CD4-positive, alpha-beta memory T cell (primary cell): ENCODE results near the gene PITRM1. TPM values are rescaled to one million over a fixed set of nuclear protein-coding genes. Genes with fewer than 3 reads are reported as not detected.

Experiments
- CTCF ChIA-PET: fragments of 350-600 bp; sonication (Branson Sonifier 250); formaldehyde crosslinking; loops from one replicate; lab custom pipeline; 2021; ENCODE audit warnings: inconsistent platforms; ENCODE audit not compliant: partially characterized antibody; lab: Charles Lee
- POLR2A ChIA-PET: fragments of 350-600 bp; sonication (Branson Sonifier 250); formaldehyde crosslinking; loops from one replicate; lab custom pipeline; 2021; ENCODE audit not compliant: partially characterized antibody; lab: Charles Lee
- DNase-seq, 5 donors: peaks; one replicate each; pipeline versions ENCODE4 v3.0.0 to v3.0.0-alpha.2; 2020 to 2022; ENCODE audit warnings: mixed read lengths in 1 of 5
- H3K27ac ChIP-seq: one replicate; pipeline ENCODE4 v1.7.0; 2013; ENCODE audit warnings: low read depth, low read length
- H3K27me3 ChIP-seq: 2 replicates; pipeline ENCODE4 v1.7.0; 2013; ENCODE audit warnings: mild to moderate bottlenecking, low read length, moderate library complexity; ENCODE audit not compliant: insufficient read depth
- H3K36me3 ChIP-seq: 2 replicates; pipeline ENCODE4 v1.7.0; 2013; ENCODE audit warnings: mild to moderate bottlenecking, low read length, moderate library complexity; ENCODE audit not compliant: insufficient read depth
- H3K4me1 ChIP-seq: 2 replicates; pipeline ENCODE4 v1.7.0; 2013; ENCODE audit warnings: mild to moderate bottlenecking, low read length, moderate library complexity; ENCODE audit not compliant: insufficient read depth
- H3K4me3 ChIP-seq, 2 donors: one replicate each; pipeline ENCODE4 v1.7.0; 2013; ENCODE audit warnings: low read length in 2 of 2, mild to moderate bottlenecking in 1 of 2
- H3K9me3 ChIP-seq, 2 donors: one replicate each; pipeline ENCODE4 v1.7.0; 2013; ENCODE audit warnings: low read length in 2 of 2, control low read depth in 1 of 2; ENCODE audit not compliant: control insufficient read depth in 1 of 2
- H3K27ac Mint-ChIP-seq, 7 donors: one replicate each; pipeline ENCODE4 v1.8.0; 2020 to 2021; ENCODE audit warnings: mixed read lengths in 7 of 7, mild to moderate bottlenecking in 6 of 7, inconsistent platforms in 3 of 7, moderate library complexity in 3 of 7
- H3K27me3 Mint-ChIP-seq, 2 donors: one replicate each; pipeline ENCODE4 v1.8.0; 2020 to 2021; ENCODE audit warnings: mixed read lengths in 2 of 2
- H3K36me3 Mint-ChIP-seq, 2 donors: one replicate each; pipeline ENCODE4 v1.8.0; 2020 to 2021; ENCODE audit warnings: mixed read lengths in 2 of 2, inconsistent platforms in 1 of 2, mild to moderate bottlenecking in 1 of 2
- H3K4me1 Mint-ChIP-seq, 4 donors: one replicate each; pipeline ENCODE4 v1.8.0; 2020 to 2021; ENCODE audit warnings: mixed read lengths in 4 of 4, mild to moderate bottlenecking in 1 of 4
- H3K4me3 Mint-ChIP-seq, 8 donors: one replicate each; pipeline ENCODE4 v1.8.0; 2020 to 2021; ENCODE audit warnings: mixed read lengths in 8 of 8, mild to moderate bottlenecking in 7 of 8, moderate library complexity in 6 of 8, inconsistent platforms in 3 of 8
- H3K9me3 Mint-ChIP-seq, 8 donors: one replicate each; pipeline ENCODE4 v1.8.0; 2020 to 2021; ENCODE audit warnings: mixed read lengths in 8 of 8, mild to moderate bottlenecking in 5 of 8, inconsistent platforms in 3 of 8, moderate library complexity in 1 of 8
- intact Hi-C: fragments of 100-400 bp; cut with micrococcal nuclease; formaldehyde crosslinking; loops from one replicate; pipeline ENCODE4 v1.15.1; 2023
- polyA plus RNA-seq, 2 donors: library from polyadenylated mRNA; unstranded; fragments of 300-500 nt; fragmentation: Illumina TruSeq; gene quantifications; one replicate each; pipeline ENCODE4 v1.2.3, GENCODE V29; 2021
- total RNA-seq, 2 experiments: library from RNA; stranded (reverse); gene quantifications; one replicate each; pipeline ENCODE4 v1.2.3, GENCODE V29; 2021

PITRM1 gene
- total and polyA plus RNA-seq, 4 experiments from 2014 or later, result 25.5 to 80.7 (median 63.0) TPM

DNA sequence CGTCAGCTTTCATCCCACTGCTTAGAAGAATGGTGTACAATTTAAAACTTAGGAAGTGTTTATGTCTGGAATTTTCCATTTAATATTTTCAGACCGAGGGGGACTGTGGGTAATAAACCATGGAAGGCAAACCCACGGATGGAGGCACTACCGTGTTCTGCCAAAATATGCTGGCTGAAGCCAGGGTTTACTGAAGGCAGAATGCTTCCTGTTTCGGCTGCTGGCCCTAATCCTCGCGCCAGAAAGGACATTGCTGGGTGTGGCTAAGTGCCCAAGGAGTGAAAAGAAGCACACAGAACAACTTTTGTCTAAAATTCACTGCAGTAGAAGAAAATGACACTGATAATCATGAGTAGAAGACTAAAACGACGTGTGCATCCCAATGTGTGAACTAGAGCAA is 32.3 kb downstream of the PITRM1 start:
- H3K36me3 ChIP-seq, result peaks cover 87% of the 10 kb centered on the region
- intact Hi-C loops, result no loop called here
- ChIA-PET CTCF (no interaction called here), POLR2A (no interaction called here)
- H3K27me3 ChIP-seq, result no peaks in the 10 kb centered on the region
- H3K9me3 ChIP-seq, result no peaks in the 10 kb centered on the region
- H3K4me1 Mint-ChIP-seq, result no peaks in the 10 kb centered on the region
- H3K27ac ChIP-seq, result no peak overlapping the region
- H3K27ac Mint-ChIP-seq, result peak overlapping the region in 2 of 7 donors; percentile 18 to 68
- H3K36me3 Mint-ChIP-seq, result peaks cover 69 to 88% of the 10 kb centered on the region in 2 donors
- no peaks in the 10 kb centered on the region for H3K27me3 Mint-ChIP-seq
- H3K9me3 Mint-ChIP-seq, result no peaks in the 10 kb centered on the region
- H3K4me3 ChIP-seq, result no peak overlapping the region
- no peak for DNase-seq
- no peaks in the 10 kb centered on the region for H3K4me1 ChIP-seq
- no peak overlapping the region for H3K4me3 Mint-ChIP-seq

DNA sequence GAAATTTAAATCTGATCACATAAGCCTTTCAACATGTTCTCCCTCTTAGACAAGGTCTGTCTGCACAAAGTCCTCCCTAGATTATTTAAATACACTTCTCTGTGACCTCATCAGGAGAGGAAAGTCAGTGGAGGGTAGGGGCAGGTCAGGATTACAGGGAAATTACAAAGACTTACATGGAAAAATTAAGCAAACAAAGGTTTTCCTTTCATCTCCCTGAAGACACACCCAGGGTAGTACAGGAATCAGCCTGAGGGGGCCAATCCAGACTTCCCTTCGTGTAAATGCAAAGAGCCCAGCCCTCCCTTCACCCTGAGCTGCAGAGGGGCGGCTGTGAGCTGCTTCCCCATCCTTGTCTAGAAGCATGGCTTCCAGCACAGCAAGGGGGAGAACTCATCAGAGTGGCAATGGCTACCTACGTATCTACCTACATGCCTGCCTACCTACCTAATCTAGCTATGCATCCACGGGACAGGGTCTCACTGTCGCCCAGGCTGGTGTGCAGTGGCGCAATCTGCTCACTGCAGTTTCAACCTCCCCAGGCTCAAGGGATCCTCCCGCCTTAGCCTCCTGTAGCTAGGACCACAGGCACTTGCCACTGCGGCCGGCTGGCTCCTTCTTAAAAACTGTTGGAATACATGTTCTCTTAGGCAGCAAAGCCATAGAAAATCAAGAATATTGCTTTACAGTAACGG is 33.2 kb downstream of the PITRM1 start:
- Mint-ChIP-seq H3K4me3 (no peak overlapping the region), H3K36me3 (peaks cover 71 to 91% of the 10 kb centered on the region in 2 donors), H3K27me3 (no peaks in the 10 kb centered on the region), H3K27ac (no peak overlapping the region), H3K4me1 (no peaks in the 10 kb centered on the region), H3K9me3 (no peaks in the 10 kb centered on the region)
- peaks cover 89% of the 10 kb centered on the region for H3K36me3 ChIP-seq
- POLR2A ChIA-PET, result no interaction called here
- no peak overlapping the region for H3K4me3 ChIP-seq
- H3K27ac ChIP-seq, result no peak overlapping the region
- no peaks in the 10 kb centered on the region for H3K27me3 ChIP-seq
- DNase-seq, result no peak
- CTCF ChIA-PET, result no interaction called here
- no peaks in the 10 kb centered on the region for H3K9me3 ChIP-seq
- intact Hi-C loops, result no loop called here
- no peaks in the 10 kb centered on the region for H3K4me1 ChIP-seq

DNA sequence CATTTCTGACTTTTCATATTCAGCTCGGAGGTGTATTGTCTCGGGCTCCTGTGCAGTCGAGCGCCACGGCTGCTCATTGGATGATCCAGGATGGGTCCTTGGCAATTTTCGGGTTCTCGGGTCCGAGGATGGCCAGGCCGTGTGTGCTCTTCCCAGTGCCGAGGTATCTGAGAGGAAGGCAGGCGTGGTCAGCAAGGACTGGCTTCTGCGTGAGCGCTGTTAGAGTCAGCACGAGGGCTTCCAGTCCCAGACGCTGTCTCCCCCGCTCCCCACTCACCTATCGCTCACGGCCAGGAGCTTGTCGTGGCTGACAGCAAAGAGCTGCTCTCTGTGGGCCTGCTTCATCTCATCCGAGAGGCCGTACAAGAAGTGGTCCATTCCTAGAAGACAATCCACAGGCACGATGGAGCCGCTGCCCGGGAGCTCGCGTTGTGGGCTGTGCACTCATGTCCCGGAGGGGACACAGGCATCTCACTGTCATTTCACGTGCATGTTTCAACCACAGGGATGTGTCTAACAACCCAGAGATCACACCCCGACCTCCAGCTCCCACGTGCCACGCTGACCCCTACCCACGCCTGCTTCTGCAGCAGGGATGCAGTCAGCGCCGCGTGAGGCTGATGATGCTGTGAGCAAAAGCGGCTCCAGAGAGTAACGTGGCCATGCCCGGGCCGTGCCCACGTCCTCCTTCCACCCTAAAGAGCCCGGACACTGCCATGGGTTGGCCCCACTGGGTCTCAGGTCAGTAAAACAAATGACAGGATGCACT is 34.4 kb downstream of the PITRM1 start:
- H3K27ac Mint-ChIP-seq, result peak overlapping the region in 1 of 7 donors; percentile 29
- no peaks in the 10 kb centered on the region for H3K27me3 Mint-ChIP-seq
- H3K36me3 Mint-ChIP-seq, result peaks cover 66 to 90% of the 10 kb centered on the region in 2 donors

DNA sequence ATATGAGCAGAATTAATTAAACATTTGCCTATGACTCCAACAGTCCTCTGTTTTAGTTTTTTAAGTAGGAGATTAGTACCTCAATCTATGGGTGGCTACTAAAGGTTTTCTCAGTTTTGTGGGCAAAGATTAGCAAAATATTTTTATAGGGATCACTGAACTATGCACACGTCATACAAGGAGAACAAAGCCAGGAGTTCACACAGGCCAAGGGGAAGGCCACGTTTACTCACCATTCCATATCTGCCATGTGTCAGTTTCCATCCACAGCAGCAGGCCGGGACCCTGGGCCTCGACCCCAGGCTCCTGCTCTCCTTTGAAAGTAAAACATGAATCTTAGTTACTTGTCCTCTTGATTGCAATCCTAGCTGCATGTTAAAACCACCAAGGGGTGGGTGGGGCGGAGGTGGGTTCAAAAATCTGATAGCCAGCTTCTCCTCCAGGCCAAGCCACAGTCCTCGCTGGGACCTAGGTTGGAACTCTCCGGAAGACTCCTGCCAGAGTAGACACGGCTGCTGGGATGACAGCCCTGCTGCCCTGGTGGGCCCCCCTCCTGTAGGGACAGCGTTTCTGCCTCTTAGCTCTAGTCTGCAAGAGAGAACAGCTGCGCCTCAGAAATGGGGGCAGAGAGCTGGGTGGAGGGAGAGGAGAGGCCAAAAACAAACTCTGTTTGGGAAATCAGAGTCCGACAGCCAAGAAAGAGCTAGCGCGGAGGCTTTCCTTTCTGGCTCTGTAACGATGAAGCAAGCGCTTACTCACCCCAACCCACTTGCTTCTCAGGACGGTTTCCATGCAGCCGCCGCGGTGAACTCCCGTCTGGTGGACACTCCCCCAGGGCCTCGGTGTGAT is 35.6 kb downstream of the PITRM1 start:
- no peaks in the 10 kb centered on the region for H3K4me1 ChIP-seq
- no peak for DNase-seq
- no peak overlapping the region for H3K4me3 ChIP-seq
- peaks cover 76% of the 10 kb centered on the region for H3K36me3 ChIP-seq
- ChIA-PET CTCF (no interaction called here), POLR2A (no interaction called here)
- no peak overlapping the region for H3K4me3 Mint-ChIP-seq
- H3K9me3 Mint-ChIP-seq, result no peaks in the 10 kb centered on the region
- H3K27me3 Mint-ChIP-seq, result no peaks in the 10 kb centered on the region
- intact Hi-C loops, result no loop called here
- peaks cover 67 to 91% of the 10 kb centered on the region in 2 donors for H3K36me3 Mint-ChIP-seq
- no peaks in the 10 kb centered on the region for H3K4me1 Mint-ChIP-seq
- no peaks in the 10 kb centered on the region for H3K9me3 ChIP-seq
- peak overlapping the region in 1 of 7 donors; percentile 64 for H3K27ac Mint-ChIP-seq
- H3K27ac ChIP-seq, result no peak overlapping the region
- no peaks in the 10 kb centered on the region for H3K27me3 ChIP-seq

More for the DNA sequence above, 34.4 kb downstream of the PITRM1 start:
- POLR2A ChIA-PET, result no interaction called here
- Histone ChIP-seq H3K27me3 (no peaks in the 10 kb centered on the region), H3K4me1 (no peaks in the 10 kb centered on the region), H3K9me3 (no peaks in the 10 kb centered on the region), H3K27ac (no peak overlapping the region), H3K36me3 (peaks cover 87% of the 10 kb centered on the region), H3K4me3 (no peak overlapping the region)
- H3K4me3 Mint-ChIP-seq, result no peak overlapping the region
- DNase-seq, result no peak
- H3K4me1 Mint-ChIP-seq, result no peaks in the 10 kb centered on the region
- CTCF ChIA-PET, result no interaction called here
- H3K9me3 Mint-ChIP-seq, result no peaks in the 10 kb centered on the region
- intact Hi-C loops, result no loop called here

DNA sequence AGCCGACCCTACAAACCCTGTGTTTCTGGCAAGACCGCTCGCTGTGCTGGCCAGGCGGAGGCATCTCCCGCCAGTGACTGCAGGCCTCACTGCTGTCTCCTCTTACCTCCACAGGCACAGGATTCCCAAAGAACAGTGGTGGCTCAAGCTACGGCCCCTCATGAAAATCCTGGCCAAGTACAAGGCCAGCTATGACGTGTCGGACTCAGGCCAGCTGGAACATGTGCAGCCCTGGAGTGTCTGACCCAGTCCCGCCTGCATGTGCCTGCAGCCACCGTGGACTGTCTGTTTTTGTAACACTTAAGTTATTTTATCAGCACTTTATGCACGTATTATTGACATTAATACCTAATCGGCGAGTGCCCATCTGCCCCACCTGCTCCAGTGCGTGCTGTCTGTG is 36.2 kb downstream of the PITRM1 start:
- H3K27me3 Mint-ChIP-seq, result no peaks in the 10 kb centered on the region
- H3K4me3 Mint-ChIP-seq, result no peak overlapping the region
- POLR2A ChIA-PET, result no interaction called here
- Histone ChIP-seq H3K27me3 (no peaks in the 10 kb centered on the region), H3K9me3 (no peaks in the 10 kb centered on the region), H3K36me3 (peaks cover 70% of the 10 kb centered on the region), H3K4me3 (no peak overlapping the region), H3K27ac (no peak overlapping the region), H3K4me1 (no peaks in the 10 kb centered on the region)
- peak overlapping the region in 3 of 7 donors; percentile 8 to 64 (median 22) for H3K27ac Mint-ChIP-seq
- H3K36me3 Mint-ChIP-seq, result peaks cover 67 to 92% of the 10 kb centered on the region in 2 donors
- CTCF ChIA-PET, result no interaction called here
- no peak for DNase-seq
- H3K4me1 Mint-ChIP-seq, result no peaks in the 10 kb centered on the region
- intact Hi-C loops, result no loop called here
- H3K9me3 Mint-ChIP-seq, result no peaks in the 10 kb centered on the region

DNA sequence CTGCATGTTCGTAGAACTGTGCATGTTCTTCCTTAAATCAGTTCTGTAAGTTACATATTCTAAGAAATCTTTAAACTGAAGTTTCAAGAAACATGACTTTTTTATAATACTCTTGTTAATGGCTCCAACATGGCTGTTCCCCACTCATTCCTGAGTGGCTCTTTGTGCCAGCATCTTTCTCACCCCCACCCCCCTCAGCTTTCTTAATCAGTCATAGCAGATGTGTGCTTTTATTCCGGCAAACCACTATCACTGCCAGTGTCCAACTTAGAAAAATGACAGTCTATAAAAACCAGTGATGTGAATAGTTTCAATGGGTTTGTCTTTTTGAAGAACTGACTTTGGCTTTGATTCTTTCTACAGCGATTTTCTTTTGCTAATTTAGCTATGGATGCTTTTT is 37.6 kb downstream of the PITRM1 start:
- no peaks in the 10 kb centered on the region for H3K9me3 ChIP-seq
- no peaks in the 10 kb centered on the region for H3K27me3 Mint-ChIP-seq
- H3K27ac ChIP-seq, result no peak overlapping the region
- POLR2A ChIA-PET, result no interaction called here
- no peak overlapping the region for H3K4me3 ChIP-seq
- H3K4me3 Mint-ChIP-seq, result no peak overlapping the region
- no peaks in the 10 kb centered on the region for H3K9me3 Mint-ChIP-seq
- H3K27me3 ChIP-seq, result no peaks in the 10 kb centered on the region
- no peak for DNase-seq
- H3K4me1 ChIP-seq, result no peaks in the 10 kb centered on the region
- H3K36me3 Mint-ChIP-seq, result peaks cover 66 to 86% of the 10 kb centered on the region in 2 donors
- peaks cover 62% of the 10 kb centered on the region for H3K36me3 ChIP-seq
- H3K4me1 Mint-ChIP-seq, result no peaks in the 10 kb centered on the region
- peak overlapping the region in 3 of 7 donors; percentile 15 to 63 (median 29) for H3K27ac Mint-ChIP-seq
- intact Hi-C loops, result no loop called here
- CTCF ChIA-PET, result interaction anchor here (1.0 kb wide), 1 partner anchor 9 kb away, joined by 3 read pairs; no protein-coding TSS in a partner anchor

DNA sequence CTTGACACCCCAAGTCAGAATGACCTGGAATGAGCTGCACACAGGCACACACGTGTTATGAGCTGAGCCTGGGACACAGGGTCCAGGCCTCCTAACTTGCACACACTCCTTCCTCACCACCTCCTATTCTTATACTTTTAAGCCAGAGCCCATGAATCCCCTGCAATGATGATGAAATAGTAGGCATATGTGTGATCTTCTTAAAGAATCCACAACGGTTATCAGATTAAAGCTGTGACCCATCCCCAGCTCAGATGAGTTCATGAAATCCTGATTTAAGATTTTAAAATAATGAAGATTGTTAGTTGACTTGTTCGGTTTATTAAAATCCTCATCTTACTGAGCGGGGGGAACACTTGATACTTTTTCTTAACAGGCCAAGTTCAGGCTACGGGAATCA is 38.6 kb downstream of the PITRM1 start:
- Mint-ChIP-seq H3K9me3 (no peaks in the 10 kb centered on the region), H3K27ac (peak overlapping the region in 4 of 7 donors; percentile 32 to 56 (median 45)), H3K4me3 (no peak overlapping the region), H3K4me1 (no peaks in the 10 kb centered on the region), H3K27me3 (no peaks in the 10 kb centered on the region), H3K36me3 (peaks cover 64 to 86% of the 10 kb centered on the region in 2 donors)
- no peaks in the 10 kb centered on the region for H3K9me3 ChIP-seq
- H3K4me3 ChIP-seq, result no peak overlapping the region
- H3K27ac ChIP-seq, result no peak overlapping the region
- H3K36me3 ChIP-seq, result peaks cover 56% of the 10 kb centered on the region
- no peaks in the 10 kb centered on the region for H3K4me1 ChIP-seq
- ChIA-PET POLR2A (no interaction called here), CTCF (interaction anchor here (1.0 kb wide), 1 partner anchor 59 kb away, joined by 3 read pairs; no protein-coding TSS in a partner anchor)
- intact Hi-C loops, result no loop called here
- H3K27me3 ChIP-seq, result no peaks in the 10 kb centered on the region
- DNase-seq, result no peak
